PC-3 (cell line): Measurements from ENCODE around the gene UGT1A8.

ENCODE experiments used
- CTCF ChIP-seq: fragments of 300-600 bp; sonication (generic); conservative IDR thresholded peaks from 2 replicates; pipeline ENCODE4 v1.5.1; 2017; ENCODE audit warnings: antibody characterized with exemption, low read depth, mild to moderate bottlenecking, low read length
- EZH2 ChIP-seq: fragments of 300-600 bp; sonication (generic); IDR thresholded peaks from one replicate; pipeline ENCODE4 v1.6.1; 2017; ENCODE audit warnings: antibody characterized with exemption, mild to moderate bottlenecking, low read length; ENCODE audit not compliant: unreplicated experiment

- TF ChIP-seq CTCF, result no peak
- no peak for TF ChIP-seq EZH2
Observed at GRCh38 chr2:233698740-233699139, 81.3 kb downstream of the UGT1A8 start.
